Upper lobe of right lung (tissue), 1 donor: ENCODE measurements around the gene LRMDA. TPM values are rescaled to one million over a fixed set of nuclear protein-coding genes. Genes with fewer than 3 reads are reported as not detected.
A peak's percentile ranks its signal among the peaks of the same experiment; 100 is the strongest.

Experiments
- ATAC-seq: fragments of 200-7000 bp; cut with Tn5 transposase; one replicate; pipeline ENCODE4 v1.9.1; 2020; ENCODE audit warnings: mild to moderate bottlenecking, moderate library complexity
- DNase-seq: peaks from one replicate; pipeline ENCODE4 v3.0.0-alpha.2; 2020
- H3K27ac ChIP-seq: fragments of 200-600 bp; one replicate; pipeline ENCODE4 v1.8.0; 2022
- H3K27me3 ChIP-seq: fragments of 200-600 bp; one replicate; pipeline ENCODE4 v1.8.0; 2022; ENCODE audit warnings: mild to moderate bottlenecking
- H3K36me3 ChIP-seq: fragments of 200-600 bp; one replicate; pipeline ENCODE4 v1.8.0; 2022
- H3K4me1 ChIP-seq: fragments of 200-600 bp; one replicate; pipeline ENCODE4 v1.8.0; 2022
- H3K4me3 ChIP-seq: fragments of 200-600 bp; one replicate; pipeline ENCODE4 v1.8.0; 2022; ENCODE audit warnings: mild to moderate bottlenecking
- H3K9me3 ChIP-seq: fragments of 200-600 bp; one replicate; pipeline ENCODE4 v1.8.0; 2022
- CTCF ChIP-seq: fragments of 200-600 bp; IDR thresholded peaks from one replicate; pipeline ENCODE4 v1.8.0; 2022; ENCODE audit warnings: antibody characterized with exemption
- intact Hi-C: fragments of 100-400 bp; cut with DNase I; formaldehyde crosslinking; loops from one replicate; pipeline ENCODE4 v1.11.0; 2022
- total RNA-seq: library from RNA; stranded (reverse); fragmentation: NEBNext Ultra II Directional; extraction: Animal tissue kit (Norgen Biotek cat#: 25700); gene quantifications from one replicate; pipeline ENCODE4 v1.2.1, GENCODE V29; 2021
- donor health status: DM: no; HTN: yes; CAD: no; lungs with severe emphysema.

Gene LRMDA
- total RNA-seq, 1 donor from 2014 or later = 20.0 TPM

GRCh38 chr10:76034353-76035205 lies 603.2 kb downstream of the LRMDA start:
- no peaks in the 10 kb centered on the region for H3K36me3 ChIP-seq
- H3K9me3 ChIP-seq = no peaks in the 10 kb centered on the region
- DNase-seq (no peak), ATAC-seq (no peak)
- H3K27me3 ChIP-seq = no peaks in the 10 kb centered on the region
- TF ChIP-seq CTCF = no peak
- no peak overlapping the region for H3K27ac ChIP-seq
- intact Hi-C loops = loop anchor here (5.0 kb wide), 1 partner anchor 637 kb away; no protein-coding TSS in a partner anchor
- no peak overlapping the region for H3K4me3 ChIP-seq
- H3K4me1 ChIP-seq = peaks cover 22% of the 10 kb centered on the region

- no peak for DNase-seq
- no peak for TF ChIP-seq CTCF
- H3K4me3 ChIP-seq = peak overlapping the region; percentile 14
These were observed 604.0 kb downstream of the LRMDA start for GRCh38 chr10:76035206-76036110.

GRCh38 chr10:76036111-76036940 lies 604.9 kb downstream of the LRMDA start:
- peak; percentile 93 for TF ChIP-seq CTCF
- intact Hi-C loops = loop anchor here (5.0 kb wide), 1 partner anchor 639 kb away; no protein-coding TSS in a partner anchor
- no peaks in the 10 kb centered on the region for H3K36me3 ChIP-seq
- peaks cover 22% of the 10 kb centered on the region for H3K4me1 ChIP-seq
- ATAC-seq (peak; percentile 94), DNase-seq (peak; percentile 85)
- no peaks in the 10 kb centered on the region for H3K9me3 ChIP-seq
- H3K27ac ChIP-seq = no peak overlapping the region
- no peaks in the 10 kb centered on the region for H3K27me3 ChIP-seq
- peak overlapping the region; percentile 14 for H3K4me3 ChIP-seq

More at GRCh38 chr10:76035206-76036110, 604.0 kb downstream of the LRMDA start:
- intact Hi-C loops = loop anchor here (5.0 kb wide), 1 partner anchor 638 kb away; no protein-coding TSS in a partner anchor
- Histone ChIP-seq H3K27me3 (no peaks in the 10 kb centered on the region), H3K27ac (no peak overlapping the region), H3K36me3 (no peaks in the 10 kb centered on the region), H3K4me1 (peaks cover 22% of the 10 kb centered on the region), H3K9me3 (no peaks in the 10 kb centered on the region)
- no peak for ATAC-seq

GRCh38 chr10:76036962-76037361 lies 605.5 kb downstream of the LRMDA start:
- H3K27me3 ChIP-seq = no peaks in the 10 kb centered on the region
- intact Hi-C loops = loop anchor here (5.0 kb wide), 1 partner anchor 640 kb away; no protein-coding TSS in a partner anchor
- TF ChIP-seq CTCF = no peak
- DNase-seq (no peak), ATAC-seq (no peak)
- H3K4me3 ChIP-seq = no peak overlapping the region
- no peak overlapping the region for H3K27ac ChIP-seq
- H3K4me1 ChIP-seq = peaks cover 22% of the 10 kb centered on the region
- H3K9me3 ChIP-seq = no peaks in the 10 kb centered on the region
- H3K36me3 ChIP-seq = no peaks in the 10 kb centered on the region
